Nephron (organoid): ENCODE results near the gene MFSD8.
"Not testable (repeated sequence)": the region's sequence is repeated elsewhere in the genome, so short reads cannot be mapped to it uniquely, and the experiment has no call there.

ENCODE experiments used
- H3K27ac Mint-ChIP-seq, 3 experiments: 2 replicates each; pipeline ENCODE4 v1.8.0; 2020; ENCODE audit warnings: mixed read lengths in 3 of 3, mild to moderate bottlenecking in 2 of 3, moderate library complexity in 1 of 3
- H3K27me3 Mint-ChIP-seq: 2 replicates; pipeline ENCODE4 v1.8.0; 2021; ENCODE audit warnings: low read depth, mild to moderate bottlenecking, moderate library complexity, mixed read lengths
- H3K36me3 Mint-ChIP-seq: 2 replicates; pipeline ENCODE4 v1.8.0; 2020; ENCODE audit warnings: low read depth, mixed read lengths
- H3K4me1 Mint-ChIP-seq: 2 replicates; pipeline ENCODE4 v1.8.0; 2020; ENCODE audit warnings: mixed read lengths
- H3K4me3 Mint-ChIP-seq, 3 experiments: 2 replicates each; pipeline ENCODE4 v1.8.0; 2020; ENCODE audit warnings: mild to moderate bottlenecking in 3 of 3, mixed read lengths in 3 of 3, moderate library complexity in 2 of 3
- H3K9me3 Mint-ChIP-seq: 2 replicates; pipeline ENCODE4 v1.8.0; 2020; ENCODE audit warnings: mixed read lengths
- CTCF ChIP-seq, 3 experiments: fragments of 200-600 bp; sonication (generic); IDR thresholded peaks; one replicate each; pipeline ENCODE4 v1.5.0; 2021; ENCODE audit warnings: antibody characterized with exemption in 3 of 3; ENCODE audit not compliant: unreplicated experiment in 3 of 3

Gene MFSD8

GRCh38 chr4:127965062-127965802 is at the start of gene MFSD8, which contains the start of gene ABHD18:
Gene MFSD8, minus strand, starts transcription at chr4:127965173. Its CDS starts 40 bp downstream, at chr4:127965133.
Gene ABHD18, plus strand, starts transcription at chr4:127965406. Its CDS starts 17,550 bp downstream, at chr4:127982956.
- H3K36me3 Mint-ChIP-seq, result peaks cover 12% of the 10 kb centered on the region
- H3K27ac Mint-ChIP-seq, result peak within 1 kb of the TSS; percentile 93 to 96 (median 96)
- H3K4me3 Mint-ChIP-seq, result peak within 1 kb of the TSS; percentile 90 to 98 (median 97)
- peak; percentile 35 to 52 (median 47) for TF ChIP-seq CTCF (IDR thresholded peaks at IDR 0.05; ENCODE audit: unreplicated experiment in 3 of 3)
- H3K4me1 Mint-ChIP-seq, result peaks cover 12% of the 10 kb centered on the region
- no peaks in the 10 kb centered on the region for H3K27me3 Mint-ChIP-seq
- no peaks in the 10 kb centered on the region for H3K9me3 Mint-ChIP-seq

GRCh38 chr4:128009428-128009827 is 44.5 kb upstream of the MFSD8 start:
- Mint-ChIP-seq H3K36me3 (peaks cover 29% of the 10 kb centered on the region), H3K27me3 (no peaks in the 10 kb centered on the region), H3K9me3 (no peaks in the 10 kb centered on the region), H3K4me1 (no peaks in the 10 kb centered on the region), H3K27ac (no peak overlapping the region), H3K4me3 (no peak overlapping the region)
- no peak for TF ChIP-seq CTCF (IDR thresholded peaks at IDR 0.05; ENCODE audit: unreplicated experiment in 3 of 3)

- Mint-ChIP-seq H3K36me3 (peaks cover 26% of the 10 kb centered on the region), H3K27ac (no peak overlapping the region), H3K27me3 (no peaks in the 10 kb centered on the region), H3K4me1 (no peaks in the 10 kb centered on the region), H3K9me3 (no peaks in the 10 kb centered on the region), H3K4me3 (no peak overlapping the region)
- no peak for TF ChIP-seq CTCF (IDR thresholded peaks at IDR 0.05; ENCODE audit: unreplicated experiment in 3 of 3)
These were observed 41.6 kb upstream of the MFSD8 start for GRCh38 chr4:128006592-128006991.

- Mint-ChIP-seq H3K4me3 (no peak overlapping the region), H3K27ac (no peak overlapping the region), H3K36me3 (peaks cover 71% of the 10 kb centered on the region), H3K9me3 (peaks cover 17% of the 10 kb centered on the region), H3K27me3 (no peaks in the 10 kb centered on the region), H3K4me1 (no peaks in the 10 kb centered on the region)
- TF ChIP-seq CTCF (IDR thresholded peaks at IDR 0.05; ENCODE audit: unreplicated experiment in 3 of 3), result no peak
These were observed 32.8 kb upstream of the MFSD8 start for GRCh38 chr4:127997534-127998388.

- not testable (repeated sequence) for H3K27ac Mint-ChIP-seq, H3K27me3 Mint-ChIP-seq, H3K4me1 Mint-ChIP-seq, H3K4me3 Mint-ChIP-seq
- Mint-ChIP-seq H3K36me3 (peaks cover 66% of the 10 kb centered on the region), H3K9me3 (peaks cover 17% of the 10 kb centered on the region)
These were observed 31.5 kb upstream of the MFSD8 start for GRCh38 chr4:127996521-127996920.

- H3K27ac Mint-ChIP-seq, result no peak overlapping the region
- no peaks in the 10 kb centered on the region for H3K27me3 Mint-ChIP-seq
- H3K36me3 Mint-ChIP-seq, result peaks cover 60% of the 10 kb centered on the region
- H3K4me1 Mint-ChIP-seq, result no peaks in the 10 kb centered on the region
- H3K4me3 Mint-ChIP-seq, result no peak overlapping the region
- peaks cover 14% of the 10 kb centered on the region for H3K9me3 Mint-ChIP-seq
- TF ChIP-seq CTCF (IDR thresholded peaks at IDR 0.05; ENCODE audit: unreplicated experiment in 3 of 3), result no peak
These were observed 30.8 kb upstream of the MFSD8 start for GRCh38 chr4:127995776-127996175.
